Thymus (tissue), 11 donors: Measurements from ENCODE around the gene MAGEB1. TPM values are rescaled to one million over a fixed set of nuclear protein-coding genes. Genes with fewer than 3 reads are reported as not detected.

Source experiments
- DNase-seq, 9 donors: peaks; one replicate each; pipeline ENCODE4 v3.0.0-alpha.2; 2013; ENCODE audit warnings: low spot score in 9 of 9, low read depth in 6 of 9, missing footprints in 1 of 9
- H3K27ac ChIP-seq, 2 donors: one replicate each; pipeline ENCODE4 v1.5.1; 2013; ENCODE audit warnings: control low read depth in 1 of 2, low read depth in 1 of 2, low read length in 1 of 2, mild to moderate bottlenecking in 1 of 2, moderate library complexity in 1 of 2
- H3K27me3 ChIP-seq, 2 donors: one replicate each; pipeline ENCODE4 v1.5.1; 2013; ENCODE audit warnings: low read length in 1 of 2; ENCODE audit not compliant: control insufficient read depth in 2 of 2, insufficient read depth in 1 of 2
- H3K36me3 ChIP-seq, 2 donors: one replicate each; pipeline ENCODE4 v1.5.1; 2013; ENCODE audit warnings: low read length in 1 of 2, mild to moderate bottlenecking in 1 of 2, moderate library complexity in 1 of 2; ENCODE audit not compliant: control insufficient read depth in 2 of 2, insufficient read depth in 2 of 2
- H3K4me1 ChIP-seq, 2 donors: one replicate each; pipeline ENCODE4 v1.5.1; 2013; ENCODE audit warnings: low read length in 2 of 2; ENCODE audit not compliant: control insufficient read depth in 2 of 2, insufficient read depth in 2 of 2
- H3K4me3 ChIP-seq, 2 donors: one replicate each; pipeline ENCODE4 v1.5.1; 2013; ENCODE audit warnings: low read length in 2 of 2, control low read depth in 1 of 2, mild to moderate bottlenecking in 1 of 2
- H3K9me3 ChIP-seq, 2 donors: one replicate each; pipeline ENCODE4 v1.5.1; 2013; ENCODE audit warnings: low read length in 1 of 2, mild to moderate bottlenecking in 1 of 2; ENCODE audit not compliant: control insufficient read depth in 2 of 2, insufficient read depth in 1 of 2
- WGBS: extraction: QIAGEN DNeasy Blood & Tissue Kit; methylation state at CpG from one replicate; pipeline ENCODE4 v1.1.7; 2013; 5-methylcytosine and 5-hydroxymethylcytosine counted together
- polyA plus RNA-seq: library from polyadenylated mRNA; stranded (reverse); fragments of 200-250 nt; gene quantifications from one replicate; pipeline ENCODE4 v1.2.3, GENCODE V29; 2013
- total RNA-seq: library from RNA; stranded (reverse); fragments of 120-200 nt; gene quantifications from one replicate; pipeline ENCODE4 v1.2.4, GENCODE V29; 2013
- donor health status: healthy.

Gene MAGEB1
- total and polyA plus RNA-seq, 2 donors, result 0.05 TPM; not detected in 1

DNA sequence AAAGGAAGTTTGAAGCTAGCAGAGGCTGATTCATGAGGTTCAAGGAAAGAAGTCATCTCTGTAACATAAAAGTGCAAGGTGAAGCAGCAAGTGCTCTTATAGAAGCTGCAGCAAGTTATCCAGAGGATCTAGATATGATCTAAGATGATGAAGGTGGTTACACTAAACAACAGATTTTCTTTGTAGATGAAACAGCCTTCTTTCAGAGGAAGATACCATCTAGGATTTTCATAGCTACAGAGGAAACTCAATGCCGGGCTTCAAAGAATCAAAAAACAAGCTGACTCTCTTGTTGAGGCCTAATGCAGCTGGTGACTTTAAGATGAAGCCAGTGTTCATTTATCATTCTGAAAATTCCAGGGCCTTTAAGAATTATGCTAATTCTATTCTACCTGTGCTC lies 33.5 kb downstream of the MAGEB1 start:
- no peak overlapping the region for H3K4me3 ChIP-seq
- no peaks in the 10 kb centered on the region for H3K36me3 ChIP-seq
- no peaks in the 10 kb centered on the region for H3K27me3 ChIP-seq
- peaks cover 0 to 4% of the 10 kb centered on the region in 2 donors for H3K4me1 ChIP-seq
- no peaks in the 10 kb centered on the region for H3K9me3 ChIP-seq
- no peak overlapping the region for H3K27ac ChIP-seq
- DNase-seq, result peak in 8 of 9 donors; percentile 2 to 68 (median 30)
- 2% methylated on average over 1 of the region's 1 CpG for WGBS

DNA sequence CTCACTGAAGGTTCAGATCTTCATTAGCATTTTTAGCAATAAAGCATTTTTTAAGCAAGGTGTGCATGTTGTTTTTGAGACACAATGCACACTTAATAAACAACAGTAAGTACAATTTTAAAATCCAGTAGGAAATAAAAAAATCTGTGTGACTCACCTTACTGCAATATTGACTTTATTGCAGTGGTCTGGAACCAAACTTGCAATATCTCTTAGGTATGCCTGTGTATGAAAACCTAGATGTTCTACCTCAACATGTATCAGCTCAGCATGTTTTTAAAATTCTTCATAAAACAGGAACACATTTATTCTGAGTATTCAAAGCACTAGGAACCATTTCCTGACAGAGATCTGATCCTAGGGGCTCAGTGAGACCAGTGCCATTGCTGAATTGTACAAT lies 35.6 kb downstream of the MAGEB1 start:
- no peak overlapping the region for H3K27ac ChIP-seq
- H3K27me3 ChIP-seq, result no peaks in the 10 kb centered on the region
- DNase-seq, result no peak
- H3K4me3 ChIP-seq, result no peak overlapping the region
- H3K36me3 ChIP-seq, result no peaks in the 10 kb centered on the region
- peaks cover 0 to 4% of the 10 kb centered on the region in 2 donors for H3K4me1 ChIP-seq
- no peaks in the 10 kb centered on the region for H3K9me3 ChIP-seq

DNA sequence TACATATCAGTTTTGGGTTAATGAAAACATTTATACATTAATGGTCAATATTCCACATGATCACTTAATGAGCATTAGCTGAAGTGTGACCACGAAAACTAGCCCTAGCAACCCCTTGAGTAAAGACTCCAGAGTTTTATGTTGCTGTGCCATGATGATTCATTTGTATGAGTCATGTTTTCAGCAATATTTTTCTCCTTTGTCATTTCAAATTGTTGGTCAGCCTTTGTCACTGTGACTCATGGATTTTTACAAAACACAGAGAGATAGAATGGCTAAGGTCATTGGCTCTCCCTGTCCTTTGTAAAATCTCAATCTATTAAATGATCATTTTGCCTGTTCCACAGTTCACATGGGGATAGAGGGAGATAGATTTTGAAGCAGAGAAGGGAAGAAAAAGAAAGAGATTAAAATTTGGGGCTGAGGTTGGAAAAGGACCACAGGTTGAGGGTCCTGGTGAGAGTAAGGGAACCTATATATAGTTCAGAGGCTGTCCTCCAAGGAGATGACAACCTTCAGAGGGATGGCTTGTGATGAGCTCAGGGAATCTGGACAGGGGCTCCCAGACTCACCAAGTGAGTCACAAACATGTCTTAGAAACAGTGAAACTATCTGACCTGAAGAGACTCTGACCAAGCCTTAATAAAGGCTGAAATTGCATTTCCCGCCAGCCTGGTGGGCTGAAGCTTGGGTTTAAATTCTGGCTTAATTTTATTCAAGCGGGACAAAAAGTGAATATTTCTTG lies 36.7 kb downstream of the MAGEB1 start:
- Histone ChIP-seq H3K36me3 (no peaks in the 10 kb centered on the region), H3K9me3 (no peaks in the 10 kb centered on the region), H3K27ac (no peak overlapping the region), H3K27me3 (no peaks in the 10 kb centered on the region), H3K4me1 (peaks cover 0 to 4% of the 10 kb centered on the region in 2 donors), H3K4me3 (no peak overlapping the region)
- no peak for DNase-seq
- 85% methylated on average over 3 of the region's 3 CpGs for WGBS

DNA sequence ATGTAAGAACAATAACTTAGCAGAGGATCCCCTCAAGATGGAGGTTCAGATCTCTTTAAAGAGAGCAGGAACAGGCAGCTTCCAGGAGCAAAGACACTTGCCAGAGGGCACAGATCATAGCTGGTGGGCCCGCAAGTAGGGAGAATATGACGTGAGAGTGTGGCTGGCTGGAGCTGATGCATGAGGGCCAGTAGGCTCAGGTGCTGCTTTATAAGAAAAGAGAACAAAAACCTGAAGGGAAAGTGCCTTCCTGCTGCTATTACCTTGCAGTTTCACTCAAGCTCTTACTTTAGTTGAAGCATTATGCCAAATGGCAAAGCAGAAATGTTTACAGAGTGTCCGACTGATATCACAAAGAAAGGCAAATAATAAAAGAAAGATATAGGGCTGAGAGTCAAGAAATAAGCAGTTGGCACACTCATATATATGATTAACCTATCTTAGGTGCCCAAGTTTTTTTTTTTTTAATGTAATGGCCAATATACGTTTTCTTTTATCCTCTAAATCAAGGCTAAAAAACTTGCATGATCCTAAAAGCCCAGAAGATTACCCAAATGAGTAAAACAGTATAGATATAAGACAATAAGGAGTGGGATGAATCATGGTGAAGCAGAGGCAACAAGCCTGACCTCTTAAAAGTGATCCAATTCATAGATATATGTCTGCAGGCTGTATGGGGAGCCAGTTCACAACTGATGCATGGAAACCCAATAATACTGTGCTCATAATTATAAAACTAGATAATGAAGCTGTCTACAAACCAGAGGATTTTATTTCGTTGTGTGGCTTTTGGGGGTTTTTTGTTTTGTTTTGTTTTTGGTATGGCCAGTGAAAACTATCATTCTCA lies 49.7 kb downstream of the MAGEB1 start:
- 84% methylated on average over 5 of the region's 5 CpGs for WGBS
- H3K9me3 ChIP-seq, result no peaks in the 10 kb centered on the region
- no peak overlapping the region for H3K4me3 ChIP-seq
- H3K36me3 ChIP-seq, result no peaks in the 10 kb centered on the region
- H3K27ac ChIP-seq, result no peak overlapping the region
- H3K4me1 ChIP-seq, result no peaks in the 10 kb centered on the region
- H3K27me3 ChIP-seq, result no peaks in the 10 kb centered on the region
- DNase-seq, result no peak

DNA sequence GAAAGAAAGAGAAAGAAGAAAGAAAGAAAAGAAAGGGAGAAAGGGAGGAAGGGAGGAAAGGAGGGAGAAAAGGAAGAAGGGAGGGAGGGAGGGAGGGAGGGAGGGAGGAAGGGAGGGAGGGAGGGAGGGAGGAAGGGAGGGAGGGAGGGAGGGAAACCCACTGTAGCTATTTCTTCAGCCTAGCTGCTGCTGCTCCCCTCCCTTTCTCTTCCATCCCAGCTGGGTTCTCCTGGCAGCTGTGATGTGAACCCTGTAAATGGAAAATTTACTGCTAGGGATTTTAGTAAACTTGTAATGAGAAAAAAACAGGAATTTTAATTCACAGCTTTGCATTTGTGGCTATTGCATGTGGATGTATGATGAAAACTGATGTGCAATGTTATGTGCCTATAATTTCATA lies 54.3 kb downstream of the MAGEB1 start:
- no peaks in the 10 kb centered on the region for H3K9me3 ChIP-seq
- no peak overlapping the region for H3K27ac ChIP-seq
- H3K4me1 ChIP-seq, result no peaks in the 10 kb centered on the region
- peaks cover 0 to 6% of the 10 kb centered on the region in 2 donors for H3K27me3 ChIP-seq
- no peaks in the 10 kb centered on the region for H3K36me3 ChIP-seq
- no peak overlapping the region for H3K4me3 ChIP-seq
- DNase-seq, result no peak

Other genes starting within 250 kb of the MAGEB1 start
- not detected for gene MAGEB2, start 31.6 kb upstream of the MAGEB1 start, total RNA-seq
- 0.05 TPM for gene MAGEB2, start 31.6 kb upstream of the MAGEB1 start, polyA plus RNA-seq
- gene MAGEB3, start 16.5 kb upstream of the MAGEB1 start, total RNA-seq, result not detected
- 0.02 TPM for gene MAGEB3, start 16.5 kb upstream of the MAGEB1 start, polyA plus RNA-seq
- gene MAGEB4, start 5.1 kb upstream of the MAGEB1 start, total RNA-seq, result 0.14 TPM
- gene MAGEB4, start 5.1 kb upstream of the MAGEB1 start, polyA plus RNA-seq, result 0.23 TPM
- 0.38 TPM for gene NR0B1, start 62.2 kb downstream of the MAGEB1 start, total RNA-seq
- 0.16 TPM for gene NR0B1, start 62.2 kb downstream of the MAGEB1 start, polyA plus RNA-seq